GM19452 (cell line): ENCODE results near the gene TMOD2.

ENCODE experiments used
- ATAC-seq: cut with Tn5 transposase; IDR thresholded peaks from one replicate; pipeline ENCODE4 v1.9.1; 2021; ENCODE audit not compliant: unreplicated experiment

The TMOD2 gene

DNA sequence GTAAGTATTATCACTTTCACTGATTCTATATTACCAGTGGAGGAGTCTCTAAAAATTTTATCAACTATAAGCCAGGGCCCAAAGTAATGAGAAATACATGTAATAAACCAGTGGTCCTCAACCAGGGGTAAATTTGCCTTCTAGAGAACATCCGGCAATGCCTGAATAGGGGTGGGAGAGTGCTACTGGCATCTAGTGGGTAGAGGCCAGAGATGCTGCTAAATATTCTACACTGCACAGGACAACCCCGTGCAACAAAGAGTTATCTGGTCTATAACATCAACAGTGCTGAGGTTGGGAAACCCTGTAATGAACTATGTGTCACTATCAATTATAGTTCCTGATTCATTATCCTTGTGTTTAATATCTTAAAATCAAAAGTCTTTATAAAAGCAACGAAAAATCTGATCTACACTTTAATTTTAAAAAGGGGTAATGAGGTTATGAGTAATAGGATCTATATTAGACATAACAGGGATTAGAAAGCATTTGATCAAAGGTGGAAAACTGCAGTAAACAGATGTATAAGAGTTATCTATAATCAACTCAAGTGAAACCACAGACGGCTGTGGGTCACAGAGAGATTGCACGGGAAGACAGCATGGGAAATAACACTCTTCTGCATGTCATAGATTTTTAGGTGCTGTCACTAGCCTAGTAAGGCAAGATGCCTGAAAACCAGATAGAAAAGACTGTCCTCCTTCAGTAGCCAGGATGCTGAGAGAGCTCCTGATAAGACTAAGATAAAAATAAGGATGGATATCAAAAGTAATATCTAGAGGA, 16.0 kb upstream of the TMOD2 start:
- no peak for ATAC-seq

DNA sequence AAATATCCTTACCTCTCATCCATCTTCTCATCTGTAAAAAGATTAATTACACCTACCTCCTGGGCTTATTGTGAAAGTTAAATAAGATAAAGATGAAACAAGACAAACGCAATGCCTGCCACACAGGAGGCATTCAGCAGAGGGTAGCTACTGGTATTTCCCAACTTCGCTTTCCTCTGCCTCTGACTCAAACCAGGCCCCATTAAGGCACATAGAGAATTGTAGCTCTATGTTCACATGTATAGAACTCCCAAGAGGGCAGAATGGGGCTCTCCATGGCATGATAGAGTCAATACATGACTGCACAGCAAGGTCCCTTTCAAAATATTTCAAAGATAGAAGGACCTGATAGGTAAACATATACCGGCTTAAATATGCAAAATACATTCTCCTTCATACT, 15.3 kb upstream of the TMOD2 start:
- ATAC-seq: peak; percentile 27

DNA sequence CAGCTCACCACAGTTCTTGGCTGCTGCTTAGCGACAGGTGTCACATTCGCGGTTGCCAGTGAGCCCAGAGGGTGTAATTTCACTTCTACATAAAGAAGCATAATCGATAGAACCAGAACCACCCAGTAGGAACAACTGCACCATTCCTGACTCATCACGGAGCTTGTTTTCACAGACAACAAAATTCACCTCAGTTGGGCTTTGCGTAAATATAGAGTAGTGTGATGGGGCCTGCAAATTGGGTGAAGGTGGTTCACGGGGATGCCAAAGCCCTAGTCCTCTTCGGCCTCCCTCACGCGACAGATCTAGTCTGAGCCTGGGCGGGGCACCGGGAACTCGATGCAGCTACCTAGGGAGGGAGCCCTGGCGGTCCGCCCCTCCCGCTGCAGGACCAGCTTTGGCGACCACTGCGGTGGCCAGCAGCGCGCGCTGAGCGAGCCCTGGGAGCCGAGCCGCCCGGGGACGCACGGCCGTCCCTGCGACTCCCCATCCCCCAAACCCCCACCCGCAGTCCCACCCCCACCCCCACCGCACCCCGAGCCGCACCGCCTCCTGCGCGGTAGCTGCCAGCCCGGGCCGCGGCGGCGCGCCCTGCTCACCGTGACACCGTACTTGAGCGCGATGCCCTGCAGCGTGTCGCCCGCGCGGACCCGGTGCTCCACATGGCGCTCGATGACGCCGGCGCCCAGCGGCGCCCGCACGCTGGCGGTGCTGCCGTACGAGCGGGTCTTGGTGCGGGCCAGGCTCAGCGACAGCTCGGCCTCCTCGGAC, 14.5 kb upstream of the TMOD2 start:
- ATAC-seq: peak; percentile 33

DNA sequence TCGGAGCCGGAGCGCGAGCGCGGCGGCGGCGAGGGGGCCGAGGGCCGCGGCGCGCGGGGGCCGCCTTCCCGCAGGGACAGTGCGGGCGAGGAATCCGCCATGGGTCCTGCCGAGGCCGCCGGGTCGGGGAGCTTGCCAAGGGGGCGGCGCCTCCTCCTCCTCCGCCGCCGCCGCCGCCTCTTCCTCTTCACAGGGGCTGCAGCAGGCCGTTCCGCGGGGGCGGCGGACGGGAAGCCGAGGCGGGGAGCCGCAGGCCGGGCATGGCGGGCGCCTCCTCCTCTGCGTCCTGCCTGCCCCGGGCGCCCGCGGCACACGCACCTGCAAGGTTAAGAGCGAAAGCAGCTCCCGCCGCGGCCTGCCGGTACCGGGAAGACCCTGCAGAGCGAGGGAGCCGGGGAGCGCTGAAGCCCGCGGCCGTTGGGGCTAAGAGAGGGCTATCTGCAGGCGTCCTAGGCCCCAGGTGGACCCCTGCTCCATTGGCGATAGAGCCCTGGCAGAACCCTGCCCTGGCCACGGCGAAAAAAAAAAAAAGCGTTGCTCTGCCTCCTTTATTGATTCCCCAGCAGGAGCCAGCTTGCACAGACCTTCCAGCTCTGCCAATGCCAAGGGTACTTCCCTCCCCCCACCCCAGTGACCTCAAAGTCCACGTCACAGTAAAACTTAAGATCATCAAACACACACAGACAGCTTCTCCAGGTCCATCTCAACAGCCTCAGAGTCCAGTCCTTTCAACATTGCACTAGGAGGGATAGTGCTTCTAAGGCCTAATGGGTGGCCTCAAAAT, 13.7 kb upstream of the TMOD2 start, which contains the start of gene LYSMD2:
Gene LYSMD2 (minus strand): TSS at position 134 of the 784 bp plus-strand sequence. CDS start 33 bp downstream, at position 101.
- peak; percentile 43 for ATAC-seq

DNA sequence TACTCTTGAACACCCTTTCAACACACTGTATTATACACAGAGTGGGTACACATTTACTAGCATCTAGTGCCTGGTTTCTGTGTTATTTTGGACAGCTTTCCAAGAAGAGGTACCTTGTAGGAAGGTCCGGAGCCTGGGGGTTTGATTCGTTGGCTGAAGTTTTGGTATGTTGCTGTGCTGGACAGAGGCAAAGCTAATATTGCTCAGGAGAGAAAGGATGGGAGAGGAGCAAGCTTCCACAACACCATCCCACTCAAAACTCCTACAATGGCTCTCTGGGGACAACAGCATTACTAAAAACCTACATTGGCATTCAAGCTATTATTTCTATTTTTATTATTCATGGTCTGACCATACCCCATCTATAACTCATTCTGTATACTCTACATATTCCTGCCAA, 12.8 kb upstream of the TMOD2 start:
- ATAC-seq: no peak

DNA sequence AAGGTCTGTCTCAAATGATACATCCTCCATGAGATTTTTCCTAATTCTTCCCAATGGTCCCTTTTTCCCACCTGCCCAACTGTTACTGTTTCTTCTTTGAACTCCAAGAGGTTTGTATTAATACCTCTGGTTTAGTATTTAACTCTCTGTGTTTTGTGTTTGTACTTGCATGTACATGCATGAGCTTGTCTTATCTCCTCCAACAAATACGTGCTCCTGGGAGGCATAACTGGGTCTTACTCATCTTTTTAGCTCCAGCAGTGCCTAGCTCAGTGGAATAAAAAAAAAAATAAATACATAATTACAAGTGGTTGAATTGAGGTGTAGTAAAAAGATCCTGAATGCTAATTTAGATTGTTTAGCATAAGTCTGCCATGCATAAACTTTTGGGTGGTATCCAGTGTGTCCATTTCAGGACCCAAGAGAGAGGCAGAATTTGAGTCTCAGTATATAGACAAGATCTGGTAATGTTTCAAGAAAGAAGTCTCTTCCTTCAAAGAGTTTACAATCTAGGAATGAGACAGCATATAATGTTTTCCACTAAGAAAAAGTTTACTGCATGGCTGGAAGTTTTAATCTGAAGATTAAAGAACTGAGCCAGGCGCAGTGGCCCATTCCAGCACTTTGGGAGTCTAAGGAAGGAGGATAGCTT, 12.2 kb upstream of the TMOD2 start:
- ATAC-seq: no peak

DNA sequence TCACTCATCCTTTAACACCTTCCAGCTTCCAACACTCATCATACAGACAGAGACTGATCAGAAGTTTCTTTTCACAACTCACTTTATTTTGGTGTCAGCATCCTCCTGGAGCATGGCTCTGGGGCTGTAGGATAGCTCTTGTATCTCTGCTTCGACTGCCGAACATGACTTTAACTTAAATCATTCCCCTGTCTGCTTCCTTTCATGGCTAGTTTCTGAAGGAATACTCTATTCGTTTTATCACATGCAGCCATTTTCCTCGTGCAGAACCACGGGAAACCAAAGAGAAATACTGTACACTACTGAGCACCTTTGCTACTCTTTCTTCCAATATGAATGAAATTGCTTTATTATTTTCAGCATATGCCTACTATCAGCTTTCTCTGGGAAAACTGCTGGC, 2.1 kb upstream of the TMOD2 start:
- ATAC-seq: no peak

DNA sequence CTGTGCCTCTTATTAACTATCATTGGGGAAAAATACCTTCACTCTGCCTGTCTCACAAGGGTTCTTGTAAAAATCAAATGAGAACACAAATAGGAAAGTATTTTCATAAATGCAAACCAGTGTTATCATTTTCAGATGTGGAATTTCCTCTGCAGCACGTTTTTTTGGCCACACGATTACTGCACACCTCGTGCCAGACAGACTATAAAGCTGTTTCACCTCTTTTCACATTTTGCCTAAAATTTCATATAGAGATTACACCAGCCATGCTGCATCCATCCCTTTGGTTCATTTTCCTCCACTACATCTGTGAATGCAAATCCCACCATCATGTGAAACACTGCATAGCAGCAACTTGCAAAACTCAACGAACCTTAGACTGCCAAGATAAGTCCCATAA, 1.2 kb upstream of the TMOD2 start:
- no peak for ATAC-seq

DNA sequence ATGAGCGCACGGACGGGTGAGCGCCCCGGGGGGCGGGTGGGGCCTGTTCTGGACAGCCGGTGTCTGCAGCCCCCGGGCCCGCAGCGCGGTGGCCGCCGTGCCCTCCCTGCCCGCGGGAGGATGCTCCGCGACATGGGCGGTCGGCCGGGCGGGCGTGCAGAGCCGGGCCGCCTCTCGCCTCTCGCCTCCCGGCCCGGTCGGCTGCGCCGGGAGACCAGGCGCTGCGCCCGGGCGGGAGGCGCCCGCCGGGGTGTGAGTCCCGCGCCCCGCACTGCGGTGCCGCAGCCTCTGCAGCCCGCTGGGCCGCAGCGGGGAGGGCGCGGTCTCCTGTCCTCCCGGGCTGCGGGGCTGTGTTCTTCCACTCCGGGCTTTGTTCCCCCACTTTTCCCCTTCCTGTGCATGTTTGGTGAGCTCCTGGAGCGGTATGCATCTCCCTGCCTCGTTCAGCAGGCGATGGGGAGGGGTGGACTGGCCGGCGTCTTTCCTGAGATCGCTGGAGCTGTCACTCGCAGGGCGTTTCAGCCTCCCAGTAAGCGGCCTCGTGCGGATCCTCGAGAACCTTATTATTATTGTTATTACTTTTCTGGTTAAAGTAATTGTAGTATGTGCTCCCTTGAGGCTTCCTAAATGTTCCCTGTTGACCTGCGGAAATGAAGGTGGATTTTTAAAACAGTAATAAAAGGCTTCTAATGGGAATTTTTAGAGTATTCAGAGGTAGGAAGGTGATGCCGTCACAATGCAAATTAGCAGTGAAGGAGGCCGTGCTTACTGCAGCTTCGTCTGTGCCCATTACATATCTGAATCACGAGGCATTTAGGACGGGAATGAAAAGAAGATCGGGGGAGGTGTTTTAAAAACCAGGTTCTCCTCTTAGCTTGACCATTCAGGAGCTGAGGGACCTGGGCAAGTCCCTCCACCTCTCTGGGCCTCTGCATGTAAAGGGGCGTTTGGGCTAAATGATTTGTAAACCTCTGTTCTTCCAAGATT, 593 bp downstream of the TMOD2 start:
- ATAC-seq: peak; percentile 39

DNA sequence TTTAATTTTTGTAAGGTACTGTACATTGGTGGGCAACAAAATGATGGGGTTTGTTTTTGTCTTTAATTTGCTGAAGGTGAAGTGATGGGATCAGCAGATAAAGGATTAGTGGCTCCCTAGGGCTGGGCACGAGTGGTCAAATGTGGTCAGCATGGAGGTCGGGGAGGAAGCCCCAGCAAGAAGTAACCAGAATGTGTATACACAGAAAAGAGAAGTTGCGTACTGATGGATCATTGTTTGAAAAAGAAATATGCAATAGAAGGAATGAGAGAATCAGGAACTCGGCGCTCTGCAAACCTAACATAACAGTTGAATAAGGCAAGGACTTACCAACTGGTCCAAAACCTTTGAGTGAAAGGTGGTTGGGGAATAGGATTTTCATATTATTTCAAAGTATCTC, 1.5 kb downstream of the TMOD2 start:
- ATAC-seq: no peak

DNA sequence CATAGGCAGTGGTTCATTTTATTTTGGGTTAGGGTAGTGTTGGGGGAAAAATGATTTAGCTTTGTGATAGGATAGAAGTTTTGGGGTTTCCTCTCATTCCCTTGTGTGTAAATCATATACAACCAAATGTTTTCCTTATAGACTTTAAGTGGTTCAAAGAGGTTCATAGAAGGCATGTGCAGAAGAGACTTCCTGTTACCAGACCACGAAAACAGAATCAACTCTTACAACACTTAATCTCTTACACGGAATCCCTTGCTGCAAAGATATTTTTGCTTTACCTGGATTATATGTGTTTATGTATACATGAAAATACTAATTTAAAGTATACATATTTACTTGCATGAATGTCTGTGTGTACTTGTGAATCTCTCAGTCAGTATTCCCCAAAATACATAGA, 2.9 kb downstream of the TMOD2 start:
- ATAC-seq: no peak

DNA sequence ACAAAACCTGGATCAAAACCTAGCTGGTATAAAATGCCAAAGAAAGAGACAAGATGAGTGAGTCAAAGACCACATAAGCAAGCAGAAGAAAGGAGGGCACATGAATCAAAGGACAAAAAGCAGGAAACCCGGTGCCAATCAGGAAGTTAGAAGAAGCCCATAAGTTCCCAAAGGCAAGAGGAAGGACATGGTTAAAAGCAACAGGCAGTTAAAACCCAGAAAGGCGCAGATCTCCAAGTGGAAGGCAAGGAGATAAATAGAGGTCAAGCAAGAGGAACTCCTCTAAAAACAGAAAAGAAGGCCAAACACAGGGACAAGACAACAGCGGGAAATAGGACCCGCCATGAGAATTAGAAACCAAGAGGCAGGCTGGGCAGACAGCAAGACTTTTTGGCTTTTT, 4.4 kb downstream of the TMOD2 start:
- no peak for ATAC-seq

DNA sequence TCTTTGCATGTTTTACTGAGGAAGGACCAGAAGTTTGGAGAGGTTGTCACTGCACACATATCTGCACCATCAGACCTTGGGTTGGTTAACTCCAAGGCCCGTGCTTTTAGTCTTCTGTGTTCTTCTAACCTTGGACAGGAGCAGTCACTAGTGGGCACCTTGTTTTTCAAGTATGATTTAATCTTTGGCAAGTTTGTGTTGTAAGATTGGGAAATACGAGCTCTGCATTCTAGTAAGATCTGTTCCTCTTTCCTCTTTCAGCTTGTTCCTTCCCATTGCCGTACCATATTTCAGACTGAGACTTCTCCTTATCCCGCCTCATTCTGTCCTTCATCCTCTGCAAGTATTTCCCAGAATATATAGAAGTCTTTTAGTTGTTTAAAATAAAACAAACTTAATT, 5.1 kb downstream of the TMOD2 start:
- ATAC-seq: no peak

DNA sequence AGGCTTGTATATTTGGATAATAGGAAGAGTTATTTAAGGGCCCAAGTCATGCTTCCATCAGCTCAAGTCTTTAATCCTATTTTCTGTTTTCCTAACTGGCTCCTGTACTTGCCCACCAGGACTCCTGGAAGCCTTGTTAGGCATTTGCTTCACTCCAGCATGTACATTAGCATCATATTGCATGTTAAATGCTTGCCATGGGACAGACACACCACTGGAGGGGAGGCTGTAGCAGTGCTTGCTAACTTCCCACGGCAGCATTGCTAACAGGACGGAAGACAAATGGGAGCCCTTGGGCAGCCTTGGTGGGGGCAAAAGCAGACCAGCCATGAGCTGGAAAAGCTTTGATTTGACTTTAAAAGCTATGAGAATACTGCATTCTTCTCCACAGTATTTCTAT, 6.1 kb downstream of the TMOD2 start:
- no peak for ATAC-seq

DNA sequence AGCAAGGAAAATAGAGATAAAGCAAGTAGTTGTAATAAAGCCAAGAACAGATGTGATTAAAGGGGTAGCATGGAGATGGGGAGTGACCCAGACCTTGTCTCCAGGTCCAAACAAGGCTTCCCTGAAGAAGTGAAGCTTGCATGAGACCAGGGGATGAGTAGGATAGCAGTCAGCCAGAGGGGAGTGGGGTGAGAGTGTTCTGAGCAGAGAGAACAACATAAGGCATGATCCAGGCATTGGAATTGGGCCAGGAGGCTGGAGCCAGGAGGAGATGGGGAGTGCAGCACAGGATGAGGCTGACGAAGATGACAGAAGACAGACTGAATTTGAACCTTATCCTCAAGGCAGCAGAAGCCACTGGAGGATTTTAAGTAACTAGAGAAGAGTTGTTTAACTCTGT, 7.2 kb downstream of the TMOD2 start:
- ATAC-seq: no peak

DNA sequence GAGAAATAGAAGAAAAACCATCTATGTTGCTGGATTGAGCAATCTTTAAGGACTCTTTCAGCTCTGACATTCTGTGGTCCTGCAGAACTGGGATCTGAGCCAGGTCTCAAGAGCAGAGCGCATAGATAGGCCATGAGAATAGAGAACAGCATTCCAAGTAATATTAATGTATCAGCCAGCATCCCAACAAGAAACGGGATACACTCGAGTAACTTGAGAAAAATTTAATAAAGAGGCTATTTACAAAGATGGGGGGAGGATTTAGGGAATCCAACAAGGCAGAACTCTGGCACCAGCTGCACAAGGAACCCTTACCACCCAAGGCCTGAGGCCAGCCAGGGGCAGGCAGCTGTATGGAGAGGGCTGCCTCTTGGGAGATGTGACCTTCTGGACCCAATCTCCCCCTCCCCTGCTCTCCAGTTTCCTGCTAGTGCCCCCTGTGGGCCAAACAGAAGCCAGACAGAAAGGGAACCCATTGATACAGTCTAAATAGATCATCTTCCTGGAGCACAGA, 8.2 kb downstream of the TMOD2 start:
- no peak for ATAC-seq

DNA sequence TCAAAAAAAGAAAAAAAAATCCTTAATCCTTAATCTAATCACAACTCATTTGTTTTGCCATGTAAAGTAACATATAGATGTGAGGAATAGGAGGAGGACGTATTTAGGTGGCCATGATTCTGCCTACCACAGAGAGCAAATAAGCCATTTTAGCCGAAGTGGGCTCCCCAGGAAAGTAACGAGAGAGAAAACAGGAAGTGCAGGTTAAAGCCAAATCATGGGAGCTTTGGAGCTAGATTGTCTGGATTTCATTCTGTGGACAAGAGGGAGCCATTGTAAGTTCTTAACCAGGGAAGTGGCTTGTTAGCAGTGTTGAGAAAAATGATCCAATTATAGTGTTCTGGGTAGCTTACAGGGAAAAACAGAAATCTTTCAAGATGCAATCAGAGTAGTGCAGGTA, 9.4 kb downstream of the TMOD2 start:
- no peak for ATAC-seq

DNA sequence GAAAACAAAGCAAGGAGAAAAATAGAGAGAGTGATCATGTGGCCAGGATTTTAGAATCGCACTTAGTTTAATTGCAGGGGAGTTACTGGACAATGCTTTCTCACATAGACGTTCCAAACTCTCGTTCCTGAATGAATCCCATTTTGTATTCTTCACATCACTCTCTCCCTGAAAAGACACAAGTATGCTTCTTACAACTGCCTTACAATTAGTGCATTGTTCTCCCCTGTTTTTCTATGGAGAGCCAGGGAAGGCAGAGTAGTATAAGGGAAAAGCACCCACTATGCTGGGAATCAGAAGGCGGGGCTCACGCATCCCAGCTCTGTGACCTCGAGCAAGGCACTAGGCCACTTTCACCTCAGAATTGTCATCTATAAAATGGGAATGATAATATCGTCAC, 14.4 kb downstream of the TMOD2 start:
- no peak for ATAC-seq

DNA sequence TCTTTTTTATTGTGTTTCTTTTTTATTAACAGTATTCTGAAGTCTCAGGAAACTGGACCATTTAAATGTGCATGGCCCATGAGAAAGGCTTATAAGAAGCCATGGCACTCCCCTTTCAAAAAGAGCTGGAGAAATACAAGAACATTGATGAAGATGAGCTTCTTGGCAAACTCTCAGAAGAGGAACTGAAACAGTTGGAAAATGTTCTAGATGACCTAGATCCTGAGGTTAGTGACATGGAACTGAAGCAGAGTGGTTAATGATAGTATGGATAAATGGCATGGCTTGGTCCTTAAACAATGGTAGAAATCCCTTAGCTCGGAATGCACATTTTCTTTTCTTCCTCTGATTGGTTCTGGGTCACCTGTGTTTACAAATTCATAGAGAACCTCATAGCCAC, 14.9 kb downstream of the TMOD2 start:
- no peak for ATAC-seq

DNA sequence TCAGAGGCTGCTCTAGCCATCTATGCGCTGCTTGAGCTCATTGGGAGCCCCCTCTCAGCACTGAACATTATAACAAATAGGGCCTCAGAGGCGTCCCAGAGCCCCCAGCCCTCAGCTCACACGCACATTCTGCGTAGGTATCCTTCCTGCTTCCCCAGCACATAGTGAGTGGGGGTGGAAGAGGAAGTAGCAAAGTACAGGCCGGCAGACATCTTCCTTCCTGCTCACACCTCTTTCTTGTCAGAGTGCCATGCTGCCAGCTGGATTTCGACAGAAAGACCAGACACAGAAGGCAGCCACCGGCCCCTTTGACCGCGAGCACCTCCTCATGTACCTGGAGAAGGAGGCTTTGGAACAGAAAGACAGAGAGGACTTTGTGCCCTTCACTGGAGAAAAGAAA, 16.6 kb downstream of the TMOD2 start:
- ATAC-seq: no peak
